CD14-positive monocyte (primary cell): ENCODE data around the gene HES3. TPM values are rescaled to one million over a fixed set of nuclear protein-coding genes. Genes with fewer than 3 reads are reported as not detected.

Experiments
- DNase-seq, 3 donors: peaks; one replicate each; pipeline ENCODE4 v3.0.0-alpha.2; 2011 to 2022
- H2AFZ ChIP-seq: 2 replicates; pipeline ENCODE4 v1.6.0; 2012; ENCODE audit warnings: mild to moderate bottlenecking, low read depth, low read length, inconsistent platforms; ENCODE audit not compliant: insufficient read depth, poor library complexity, severe bottlenecking
- H3K27ac ChIP-seq, 2 donors: 1 replicate in 1 of 2; 2 replicates in 1 of 2; pipeline ENCODE4 v1.5.1; 2012 to 2013; ENCODE audit warnings: low read length in 2 of 2, control low read depth in 1 of 2, inconsistent platforms in 1 of 2, low read depth in 1 of 2, mild to moderate bottlenecking in 1 of 2
- H3K27me3 ChIP-seq, 2 donors: one replicate each; pipeline versions ENCODE4 v1.6.0 to v1.6.1; 2011 to 2013; ENCODE audit warnings: low read length in 2 of 2; ENCODE audit not compliant: control insufficient read depth in 2 of 2, insufficient read depth in 2 of 2
- H3K36me3 ChIP-seq, 2 donors: replicated peaks in 1 of 2; 1 replicate in 1 of 2; 2 replicates in 1 of 2; pipeline versions ENCODE4 v1.5.1 to v1.6.1; 2012 to 2013; ENCODE audit warnings: low read length in 2 of 2, control low read depth in 1 of 2, inconsistent platforms in 1 of 2, mild to moderate bottlenecking in 1 of 2; ENCODE audit not compliant: insufficient read depth in 2 of 2, control insufficient read depth in 1 of 2
- H3K4me1 ChIP-seq, 2 donors: 1 replicate in 1 of 2; 2 replicates in 1 of 2; pipeline versions ENCODE4 v1.5.1 to v1.6.1; 2012 to 2013; ENCODE audit warnings: low read length in 2 of 2, control low read depth in 1 of 2, inconsistent platforms in 1 of 2, mild to moderate bottlenecking in 1 of 2, moderate library complexity in 1 of 2; ENCODE audit not compliant: insufficient read depth in 2 of 2, control insufficient read depth in 1 of 2
- H3K4me2 ChIP-seq: replicated peaks from 2 replicates; pipeline ENCODE3; 2012; ENCODE audit warnings: low read length, moderate library complexity, mild to moderate bottlenecking; ENCODE audit not compliant: poor library complexity, severe bottlenecking; ENCODE audit errors: extremely low read depth
- H3K4me3 ChIP-seq, 3 experiments: fragments of 200-600 bp in 1 of 3; sonication (generic) in 1 of 3; replicated peaks in 1 of 3; 1 replicate in 2 of 3; 2 replicates in 1 of 3; pipeline ENCODE4 v1.5.1; 2011 to 2013; ENCODE audit warnings: low read length in 3 of 3, mild to moderate bottlenecking in 3 of 3, control low read depth in 2 of 3, low read depth in 2 of 3, inconsistent platforms in 1 of 3, moderate library complexity in 1 of 3
- H3K79me2 ChIP-seq: 2 replicates; pipeline ENCODE4 v1.6.0; 2012; ENCODE audit warnings: mild to moderate bottlenecking, control low read depth, inconsistent platforms, low read length, moderate library complexity; ENCODE audit not compliant: insufficient read depth
- H3K9ac ChIP-seq: 2 replicates; pipeline ENCODE4 v1.6.0; 2017; ENCODE audit warnings: low read length, mild to moderate bottlenecking; ENCODE audit not compliant: insufficient read depth, poor library complexity, severe bottlenecking
- H3K9me3 ChIP-seq, 2 donors: replicated peaks in 1 of 2; 1 replicate in 1 of 2; 2 replicates in 1 of 2; pipeline versions ENCODE4 v1.5.1 to v1.6.1; 2012 to 2013; ENCODE audit warnings: low read length in 2 of 2, control low read depth in 1 of 2; ENCODE audit not compliant: control insufficient read depth in 1 of 2, insufficient read depth in 1 of 2
- H4K20me1 ChIP-seq: 2 replicates; pipeline ENCODE4 v1.6.0; 2012; ENCODE audit warnings: mild to moderate bottlenecking, low read length, control low read depth, moderate library complexity; ENCODE audit not compliant: insufficient read depth
- H3K27ac Mint-ChIP-seq, 7 donors: one replicate each; pipeline ENCODE4 v1.8.0; 2020; ENCODE audit warnings: mild to moderate bottlenecking in 7 of 7, mixed read lengths in 7 of 7, moderate library complexity in 6 of 7, inconsistent platforms in 2 of 7
- H3K27me3 Mint-ChIP-seq, 3 donors: one replicate each; pipeline ENCODE4 v1.8.0; 2021 to 2022; ENCODE audit warnings: low read depth in 3 of 3, mild to moderate bottlenecking in 3 of 3, mixed read lengths in 3 of 3, moderate library complexity in 3 of 3, inconsistent platforms in 1 of 3
- H3K36me3 Mint-ChIP-seq, 2 donors: one replicate each; pipeline ENCODE4 v1.8.0; 2020; ENCODE audit warnings: mixed read lengths in 2 of 2, inconsistent platforms in 1 of 2, mild to moderate bottlenecking in 1 of 2
- H3K4me1 Mint-ChIP-seq: one replicate; pipeline ENCODE4 v1.8.0; 2020; ENCODE audit warnings: mild to moderate bottlenecking, mixed read lengths
- H3K4me3 Mint-ChIP-seq, 2 donors: one replicate each; pipeline ENCODE4 v1.8.0; 2020; ENCODE audit warnings: mild to moderate bottlenecking in 2 of 2, mixed read lengths in 2 of 2, moderate library complexity in 1 of 2
- H3K9me3 Mint-ChIP-seq, 7 donors: one replicate each; pipeline ENCODE4 v1.8.0; 2020 to 2022; ENCODE audit warnings: mixed read lengths in 7 of 7, mild to moderate bottlenecking in 6 of 7, moderate library complexity in 6 of 7, inconsistent platforms in 2 of 7
- WGBS: methylation state at CpG from one replicate; pipeline ENCODE4 v1.1.5; 2013; ENCODE audit warnings: missing lambda C conversion rate; ENCODE audit not compliant: insufficient coverage; 5-methylcytosine and 5-hydroxymethylcytosine counted together
- intact Hi-C, 2 donors: fragments of 100-400 bp; cut with micrococcal nuclease; formaldehyde crosslinking; loops; one replicate each; pipeline versions ENCODE4 v1.15.0 to v1.15.1; 2023
- polyA plus RNA-seq, 3 donors: library from polyadenylated mRNA; depleted of rRNA in 1 of 3; unstranded in 2 of 3; stranded (reverse) in 1 of 3; fragments of 300-500 nt in 2 of 3; fragments of >200 nt in 1 of 3; fragmentation: Illumina TruSeq in 2 of 3; gene quantifications; 1 replicate in 2 of 3; 2 replicates in 1 of 3; pipeline ENCODE4 v1.2.3, GENCODE V29; 2012 to 2021
- TF ChIP-seq, protein P1 (sequence below): fragments of 200-600 bp; IDR thresholded peaks from one replicate; pipeline ENCODE4 v1.8.0; 2022; ENCODE audit warnings: antibody characterized with exemption, mild to moderate bottlenecking

HES3 gene
- polyA plus RNA-seq, 3 donors, result not detected

DNA sequence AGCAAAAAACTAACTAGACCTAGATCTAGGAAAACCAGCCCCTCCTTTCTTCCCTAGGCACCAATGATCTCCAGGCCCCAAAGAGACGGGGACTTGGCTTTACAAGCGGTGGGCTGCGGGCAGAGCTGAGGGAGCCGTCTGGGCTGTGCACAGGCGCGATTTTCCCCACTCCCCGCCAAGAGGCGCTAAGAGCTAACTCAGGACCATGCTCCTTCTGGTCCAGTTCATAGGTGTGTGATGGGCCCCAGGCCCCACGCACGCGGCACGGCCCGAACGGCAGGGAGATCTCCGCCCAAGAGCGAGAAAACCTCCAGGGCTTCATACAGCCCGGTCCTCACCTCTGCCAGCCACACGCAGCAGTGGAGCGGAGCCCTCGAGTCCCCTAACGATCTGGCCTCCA is 24.4 kb downstream of the HES3 start:
- H3K4me3 ChIP-seq, result no peak overlapping the region
- TF ChIP-seq, protein P1, sequence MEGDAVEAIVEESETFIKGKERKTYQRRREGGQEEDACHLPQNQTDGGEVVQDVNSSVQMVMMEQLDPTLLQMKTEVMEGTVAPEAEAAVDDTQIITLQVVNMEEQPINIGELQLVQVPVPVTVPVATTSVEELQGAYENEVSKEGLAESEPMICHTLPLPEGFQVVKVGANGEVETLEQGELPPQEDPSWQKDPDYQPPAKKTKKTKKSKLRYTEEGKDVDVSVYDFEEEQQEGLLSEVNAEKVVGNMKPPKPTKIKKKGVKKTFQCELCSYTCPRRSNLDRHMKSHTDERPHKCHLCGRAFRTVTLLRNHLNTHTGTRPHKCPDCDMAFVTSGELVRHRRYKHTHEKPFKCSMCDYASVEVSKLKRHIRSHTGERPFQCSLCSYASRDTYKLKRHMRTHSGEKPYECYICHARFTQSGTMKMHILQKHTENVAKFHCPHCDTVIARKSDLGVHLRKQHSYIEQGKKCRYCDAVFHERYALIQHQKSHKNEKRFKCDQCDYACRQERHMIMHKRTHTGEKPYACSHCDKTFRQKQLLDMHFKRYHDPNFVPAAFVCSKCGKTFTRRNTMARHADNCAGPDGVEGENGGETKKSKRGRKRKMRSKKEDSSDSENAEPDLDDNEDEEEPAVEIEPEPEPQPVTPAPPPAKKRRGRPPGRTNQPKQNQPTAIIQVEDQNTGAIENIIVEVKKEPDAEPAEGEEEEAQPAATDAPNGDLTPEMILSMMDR, result no peak
- no peaks in the 10 kb centered on the region for H3K79me2 ChIP-seq
- no peak overlapping the region for H3K27ac Mint-ChIP-seq
- no peak for DNase-seq
- H3K9ac ChIP-seq, result no peak overlapping the region
- no peak overlapping the region for H2AFZ ChIP-seq
- no peaks in the 10 kb centered on the region for H4K20me1 ChIP-seq
- H3K9me3 Mint-ChIP-seq, result no peaks in the 10 kb centered on the region
- H3K9me3 ChIP-seq, result no peaks in the 10 kb centered on the region
- 92% methylated on average over 18 of the region's 21 CpGs for whole genome bisulfite sequencing
- intact Hi-C loops, result loop anchor here in 1 of 2 donors (5.0 kb wide), 1 partner anchor 51 kb away; no protein-coding TSS in a partner anchor
- peaks cover 0 to 4% (median 0%) of the 10 kb centered on the region in 3 donors for H3K27me3 Mint-ChIP-seq
- no peaks in the 10 kb centered on the region for H3K36me3 Mint-ChIP-seq
- H3K4me1 Mint-ChIP-seq, result no peaks in the 10 kb centered on the region
- H3K27me3 ChIP-seq, result no peaks in the 10 kb centered on the region
- H3K36me3 ChIP-seq, result no peaks in the 10 kb centered on the region
- H3K4me3 Mint-ChIP-seq, result no peak overlapping the region
- H3K27ac ChIP-seq, result no peak overlapping the region
- no peaks in the 10 kb centered on the region for H3K4me1 ChIP-seq
- no peak overlapping the region for H3K4me2 ChIP-seq

DNA sequence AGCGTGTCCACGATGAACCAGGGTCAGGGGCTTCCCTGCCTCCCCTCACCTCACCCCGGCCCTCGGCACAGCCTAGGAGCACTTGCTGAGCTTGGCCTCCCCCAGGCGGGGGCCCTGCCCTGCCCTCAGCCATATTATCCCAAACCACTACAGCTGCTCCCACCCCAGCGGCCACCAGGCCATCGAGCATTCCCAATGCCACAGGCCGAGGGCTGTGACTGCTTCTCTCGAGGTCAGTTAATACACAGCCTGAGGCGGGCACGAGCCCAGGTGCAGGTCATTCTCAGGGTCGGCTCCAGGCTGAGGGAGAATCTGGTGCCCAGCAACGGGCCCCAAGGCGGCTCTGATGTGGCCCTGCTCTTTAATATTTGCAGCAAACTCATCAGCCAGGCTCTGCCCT is 25.3 kb downstream of the HES3 start:
- Histone ChIP-seq H3K27me3 (no peaks in the 10 kb centered on the region), H3K27ac (no peak overlapping the region), H2AFZ (no peak overlapping the region), H3K4me1 (no peaks in the 10 kb centered on the region), H3K4me2 (no peak overlapping the region), H3K4me3 (no peak overlapping the region), H3K79me2 (no peaks in the 10 kb centered on the region), H4K20me1 (no peaks in the 10 kb centered on the region), H3K36me3 (no peaks in the 10 kb centered on the region), H3K9me3 (no peaks in the 10 kb centered on the region), H3K9ac (no peak overlapping the region)
- Mint-ChIP-seq H3K27me3 (no peaks in the 10 kb centered on the region), H3K4me1 (no peaks in the 10 kb centered on the region), H3K27ac (no peak overlapping the region), H3K9me3 (no peaks in the 10 kb centered on the region), H3K36me3 (no peaks in the 10 kb centered on the region), H3K4me3 (no peak overlapping the region)
- DNase-seq, result no peak
- intact Hi-C loops, result loop anchor here in 1 of 2 donors (5.0 kb wide), 1 partner anchor 52 kb away; no protein-coding TSS in a partner anchor
- 96% methylated on average over 11 of the region's 14 CpGs for WGBS
- TF ChIP-seq, protein P1, result no peak
